Epidermal melanocyte (primary cell): ENCODE data around the gene MEGF6.
"Not testable (repeated sequence)": the region's sequence is repeated elsewhere in the genome, so short reads cannot be mapped to it uniquely, and the experiment has no call there.

Experiments used
- DNase-seq: peaks from one replicate; pipeline ENCODE4 v3.0.0; 2011; ENCODE audit warnings: low spot score; ENCODE audit not compliant: insufficient read length

MEGF6 gene

GRCh38 chr1:3575515-3575914, 35.8 kb downstream of the MEGF6 start:
- not testable (repeated sequence) for DNase-seq

- no peak for DNase-seq
Measured at GRCh38 chr1:3573500-3573899, 37.8 kb downstream of the MEGF6 start.

GRCh38 chr1:3572638-3573037, 38.7 kb downstream of the MEGF6 start:
- not testable (repeated sequence) for DNase-seq

- no peak for DNase-seq
Measured at GRCh38 chr1:3571263-3571662, 40.0 kb downstream of the MEGF6 start.

- DNase-seq, result no peak
Measured at GRCh38 chr1:3570066-3570986, 41.0 kb downstream of the MEGF6 start.

- DNase-seq, result no peak
Measured at GRCh38 chr1:3569436-3569835, 41.9 kb downstream of the MEGF6 start.

- no peak for DNase-seq
Measured at GRCh38 chr1:3568815-3569435, 42.4 kb downstream of the MEGF6 start.

GRCh38 chr1:3566951-3567804, 44.1 kb downstream of the MEGF6 start:
- DNase-seq, result no peak

- DNase-seq, result no peak
Measured at GRCh38 chr1:3566003-3566885, 45.1 kb downstream of the MEGF6 start.

- peak; percentile 71 for DNase-seq
Measured at GRCh38 chr1:3564921-3565831, 46.1 kb downstream of the MEGF6 start.

GRCh38 chr1:3563610-3564009, 47.7 kb downstream of the MEGF6 start:
- DNase-seq, result no peak

- DNase-seq, result no peak
Measured at GRCh38 chr1:3563125-3563524, 48.2 kb downstream of the MEGF6 start.

GRCh38 chr1:3562712-3563111, 48.6 kb downstream of the MEGF6 start:
- no peak for DNase-seq

GRCh38 chr1:3561702-3562101, 49.6 kb downstream of the MEGF6 start:
- no peak for DNase-seq

- DNase-seq, result no peak
Measured at GRCh38 chr1:3560981-3561380, 50.3 kb downstream of the MEGF6 start.

- no peak for DNase-seq
Measured at GRCh38 chr1:3560251-3560871, 50.9 kb downstream of the MEGF6 start.

- no peak for DNase-seq
Measured at GRCh38 chr1:3558036-3558726, 53.1 kb downstream of the MEGF6 start.

GRCh38 chr1:3557366-3557765, 53.9 kb downstream of the MEGF6 start:
- DNase-seq, result no peak

GRCh38 chr1:3556336-3556735, 55.0 kb downstream of the MEGF6 start:
- no peak for DNase-seq
